Measurements from ENCODE around the gene NT5M.

GRCh38 chr17:17305281-17305801 lies 2.2 kb downstream of the NT5M start:
- no peak for TF ChIP-seq CTCF (IDR thresholded peaks at IDR 0.05)
- TF ChIP-seq POLR2A (IDR thresholded peaks at IDR 0.05): no peak
